GM23248 (cell line): ENCODE data around the gene TMSB15B. TPM values are rescaled to one million over a fixed set of nuclear protein-coding genes. Genes with fewer than 3 reads are reported as not detected.
A peak's percentile ranks its signal among the peaks of the same experiment; 100 is the strongest.
"Not testable (repeated sequence)": the region's sequence is repeated elsewhere in the genome, so short reads cannot be mapped to it uniquely, and the experiment has no call there.

ENCODE experiments used
- DNase-seq: peaks from one replicate; pipeline ENCODE4 v3.0.0-alpha.2; 2015
- H2AFZ ChIP-seq: fragments of 200-600 bp; sonication (generic); 2 replicates; pipeline ENCODE4 v1.6.1; 2016; ENCODE audit warnings: antibody characterized with exemption
- H3F3A ChIP-seq: fragments of 200-600 bp; sonication (generic); 2 replicates; pipeline ENCODE4 v1.6.1; 2016; ENCODE audit warnings: mild to moderate bottlenecking, antibody characterized with exemption, mixed run types; ENCODE audit not compliant: insufficient read depth
- H3K27ac ChIP-seq: fragments of 200-600 bp; sonication (generic); 2 replicates; pipeline ENCODE4 v1.5.1; 2016; ENCODE audit warnings: mild to moderate bottlenecking
- H3K27me3 ChIP-seq: fragments of 200-600 bp; sonication (generic); replicated peaks from 2 replicates; pipeline ENCODE4 v1.6.1; 2016; ENCODE audit warnings: mild to moderate bottlenecking; ENCODE audit not compliant: insufficient read depth
- H3K36me3 ChIP-seq: fragments of 200-600 bp; sonication (generic); 2 replicates; pipeline ENCODE4 v1.6.1; 2016; ENCODE audit warnings: low read depth, mild to moderate bottlenecking
- H3K4me1 ChIP-seq: fragments of 200-600 bp; sonication (generic); 2 replicates; pipeline ENCODE4 v1.6.1; 2016; ENCODE audit warnings: mild to moderate bottlenecking; ENCODE audit not compliant: insufficient read depth
- H3K4me2 ChIP-seq: fragments of 200-600 bp; sonication (generic); one replicate; pipeline ENCODE4 v1.6.1; 2016; ENCODE audit warnings: mild to moderate bottlenecking; ENCODE audit not compliant: unreplicated experiment
- H3K4me3 ChIP-seq: fragments of 200-600 bp; sonication (generic); 2 replicates; pipeline ENCODE4 v1.5.1; 2016; ENCODE audit warnings: mild to moderate bottlenecking
- H3K79me2 ChIP-seq: fragments of 200-600 bp; sonication (generic); 2 replicates; pipeline ENCODE4 v1.6.1; 2016; ENCODE audit warnings: mild to moderate bottlenecking; ENCODE audit not compliant: insufficient read depth
- H3K9ac ChIP-seq: fragments of 200-600 bp; sonication (generic); 2 replicates; pipeline ENCODE4 v1.6.1; 2016; ENCODE audit warnings: mild to moderate bottlenecking
- H3K9me2 ChIP-seq: fragments of 200-600 bp; sonication (generic); 2 replicates; pipeline ENCODE4 v1.6.1; 2016; ENCODE audit warnings: mixed run types, mild to moderate bottlenecking, moderate library complexity; ENCODE audit not compliant: insufficient read depth
- H3K9me3 ChIP-seq: fragments of 200-600 bp; sonication (generic); one replicate; pipeline ENCODE4 v1.6.1; 2017; ENCODE audit warnings: low read depth
- H4K20me1 ChIP-seq: fragments of 200-600 bp; sonication (generic); 2 replicates; pipeline ENCODE4 v1.6.0; 2016; ENCODE audit not compliant: insufficient read depth
- EZH2 ChIP-seq: fragments of 200-600 bp; sonication (generic); IDR thresholded peaks from 2 replicates; pipeline ENCODE4 v1.6.1; 2018; ENCODE audit warnings: antibody characterized with exemption, mild to moderate bottlenecking; ENCODE audit not compliant: insufficient read depth, poor library complexity, severe bottlenecking
- EZH2phosphoT487 ChIP-seq: fragments of 200-600 bp; sonication (generic); IDR thresholded peaks from 2 replicates; pipeline ENCODE4 v1.6.1; 2018; ENCODE audit warnings: antibody characterized with exemption, moderate library complexity, mild to moderate bottlenecking, low read depth; ENCODE audit not compliant: insufficient read depth
- WGBS, 2 experiments: methylation state at CpG; one replicate each; pipeline ENCODE4 v1.1.6; 2015 to 2017; ENCODE audit warnings: low lambda C conversion rate in 2 of 2, low coverage in 1 of 2; ENCODE audit errors: missing lambda C conversion rate in 2 of 2; 5-methylcytosine and 5-hydroxymethylcytosine counted together
- in situ Hi-C: fragments of 300-500 bp; cut with MboI; formaldehyde crosslinking; loops from 2 replicates; pipeline ENCODE4 v1.15.0; 2020
- polyA plus RNA-seq: library from polyadenylated mRNA; unstranded; fragments of >200 nt; fragmentation: Nextera tagmentation; extraction: Ambion mirVana; gene quantifications from 2 replicates; pipeline ENCODE4 v1.2.1, GENCODE V29; 2016
- total RNA-seq: library from RNA; depleted of rRNA; stranded (reverse); fragments of >200 nt; shearing (Covaris generic); gene quantifications from 2 replicates; pipeline ENCODE4 v1.2.3, GENCODE V29; 2014; rRNA removed

TMSB15B gene
- 0.63 and 1.4 TPM in 2 replicates for total RNA-seq
- 7.3 and 8.7 TPM in 2 replicates for polyA plus RNA-seq

GRCh38 chrX:103962411-103963278 is at the start of gene TMSB15B:
TMSB15B (plus strand) TSS chrX:103962627.
- H2AFZ ChIP-seq, H3K4me3 ChIP-seq, H3F3A ChIP-seq, H3K36me3 ChIP-seq, H3K9me3 ChIP-seq, H3K79me2 ChIP-seq, in situ Hi-C loops, H3K4me2 ChIP-seq, H3K27ac ChIP-seq, H3K27me3 ChIP-seq, H3K4me1 ChIP-seq, H4K20me1 ChIP-seq, DNase-seq, H3K9ac ChIP-seq, H3K9me2 ChIP-seq: not testable (repeated sequence)
- WGBS, 2 experiments = no CpG with 5 or more reads among the region's 55 CpGs

GRCh38 chrX:103913356-103914020 is 48.9 kb upstream of the TMSB15B start:
- no peak overlapping the region for H3K9ac ChIP-seq
- DNase-seq = peak; percentile 11
- H3K9me3 ChIP-seq = no peaks in the 10 kb centered on the region
- no peak overlapping the region for H2AFZ ChIP-seq
- no peak overlapping the region for H3K4me2 ChIP-seq
- H3F3A ChIP-seq = no peaks in the 10 kb centered on the region
- H4K20me1 ChIP-seq = no peaks in the 10 kb centered on the region
- H3K79me2 ChIP-seq = no peaks in the 10 kb centered on the region
- H3K27ac ChIP-seq = no peak overlapping the region
- H3K27me3 ChIP-seq = no peaks in the 10 kb centered on the region
- H3K36me3 ChIP-seq = no peaks in the 10 kb centered on the region
- in situ Hi-C loops = no loop called here
- H3K4me3 ChIP-seq = no peak overlapping the region
- TF ChIP-seq EZH2 = no peak
- TF ChIP-seq EZH2phosphoT487 = no peak
- 90 to 100% methylated on average over 6 to 10 of the region's 10 CpGs for WGBS, 2 experiments
- H3K4me1 ChIP-seq = no peaks in the 10 kb centered on the region
- H3K9me2 ChIP-seq = no peaks in the 10 kb centered on the region

DNA sequence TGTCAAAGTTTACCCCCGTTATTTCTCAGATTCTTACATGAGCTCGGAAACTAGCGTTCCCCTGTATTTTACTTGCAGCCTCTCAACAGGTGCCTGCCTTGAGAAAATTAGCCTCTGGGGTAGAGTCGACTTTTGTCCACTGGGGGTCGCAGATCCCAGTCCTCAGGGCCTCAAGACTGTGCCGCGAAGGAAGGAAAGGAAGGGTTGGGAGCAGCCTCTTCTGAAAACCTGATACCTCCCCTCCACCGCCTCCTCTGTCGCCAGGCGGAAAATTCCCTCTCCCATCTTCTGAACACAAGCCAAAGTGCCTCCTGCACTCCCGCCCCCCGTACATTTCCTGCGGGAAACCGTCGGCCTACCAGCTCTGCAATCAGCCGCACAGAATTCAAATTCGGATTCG is 44.4 kb upstream of the TMSB15B start:
- H3K4me1 ChIP-seq = no peaks in the 10 kb centered on the region
- 1 to 2% methylated on average over 15 to 16 of the region's 18 CpGs for WGBS, 2 experiments
- no peak for TF ChIP-seq EZH2phosphoT487
- TF ChIP-seq EZH2 = no peak
- in situ Hi-C loops = no loop called here
- no peaks in the 10 kb centered on the region for H3K9me2 ChIP-seq
- no peaks in the 10 kb centered on the region for H3K9me3 ChIP-seq
- peak overlapping the region; percentile 95 for H2AFZ ChIP-seq
- peak overlapping the region; percentile 91 for H3K4me2 ChIP-seq
- H3K9ac ChIP-seq = peak overlapping the region; percentile 84
- no peaks in the 10 kb centered on the region for H4K20me1 ChIP-seq
- no peak overlapping the region for H3K27ac ChIP-seq
- H3K36me3 ChIP-seq = no peaks in the 10 kb centered on the region
- no peaks in the 10 kb centered on the region for H3K79me2 ChIP-seq
- H3K27me3 ChIP-seq = no peaks in the 10 kb centered on the region
- H3K4me3 ChIP-seq = peak overlapping the region; percentile 72
- peak; percentile 73 for DNase-seq
- no peaks in the 10 kb centered on the region for H3F3A ChIP-seq

DNA sequence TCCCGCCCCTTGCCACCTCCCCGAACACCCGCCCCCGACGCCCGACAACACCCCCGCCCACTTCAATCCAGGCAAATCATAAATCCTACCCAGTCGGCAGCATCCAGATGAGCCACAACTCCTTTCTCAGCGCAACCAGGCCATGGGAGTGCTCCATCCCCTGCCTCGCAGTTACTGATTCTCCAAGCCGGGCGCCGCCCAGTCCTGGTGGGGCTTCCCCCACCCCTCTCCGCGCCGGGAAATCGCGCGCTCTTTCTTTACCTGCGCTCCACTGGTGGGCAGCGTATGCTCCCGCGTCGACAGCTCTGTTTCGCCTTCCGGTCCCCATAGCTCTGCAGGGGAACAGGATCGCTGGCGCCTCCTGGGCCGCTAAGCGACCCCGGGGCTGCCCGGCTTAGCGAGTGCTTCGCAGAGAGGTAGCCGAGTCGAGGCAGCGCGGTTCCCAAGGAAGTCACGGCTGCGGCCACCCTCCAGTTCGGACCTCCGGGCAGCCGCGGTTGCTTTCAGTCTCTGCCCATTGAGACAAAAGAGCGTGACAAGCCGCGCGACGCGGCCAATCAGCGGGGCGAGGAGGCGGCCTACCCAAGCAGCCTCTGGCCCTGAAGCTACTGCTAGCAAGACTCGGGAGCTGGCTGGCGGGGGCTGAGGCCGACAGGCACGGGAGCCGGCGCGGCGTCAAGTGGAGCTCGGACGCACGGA is 43.7 kb upstream of the TMSB15B start:
- no peaks in the 10 kb centered on the region for H3K27me3 ChIP-seq
- peak overlapping the region; percentile 95 for H2AFZ ChIP-seq
- WGBS, 2 experiments = 1% methylated on average over 23 to 34 of the region's 64 CpGs
- H3K9me2 ChIP-seq = no peaks in the 10 kb centered on the region
- TF ChIP-seq EZH2 (no peak), EZH2phosphoT487 (no peak)
- no peaks in the 10 kb centered on the region for H3K79me2 ChIP-seq
- in situ Hi-C loops = no loop called here
- H3F3A ChIP-seq = no peaks in the 10 kb centered on the region
- H3K4me3 ChIP-seq = peak overlapping the region; percentile 72
- H3K4me1 ChIP-seq = no peaks in the 10 kb centered on the region
- H3K36me3 ChIP-seq = no peaks in the 10 kb centered on the region
- peak overlapping the region; percentile 91 for H3K4me2 ChIP-seq
- peak overlapping the region; percentile 67 for H3K27ac ChIP-seq
- peak overlapping the region; percentile 84 for H3K9ac ChIP-seq
- H4K20me1 ChIP-seq = no peaks in the 10 kb centered on the region
- DNase-seq = peak; percentile 74
- H3K9me3 ChIP-seq = no peaks in the 10 kb centered on the region
